HCT116 (cell line): ENCODE measurements around the gene FCHO1. TPM values are rescaled to one million over a fixed set of nuclear protein-coding genes. Genes with fewer than 3 reads are reported as not detected.

ENCODE experiments used
- ATAC-seq: fragments of 200-7000 bp; cut with Tn5 transposase; 2 replicates; pipeline ENCODE4 v1.9.1; 2020; ENCODE audit warnings: mild to moderate bottlenecking, moderate library complexity
- BruUV-seq: library from RNA; stranded (reverse); fragments of 400-500 nt; replicated peaks from 2 replicates; lab custom pipeline; 2021; lab: Mats Ljungman, UMichigan
- CTCF ChIA-PET: fragments of 300-600 bp; sonication (Branson Sonifier 250); formaldehyde crosslinking; loops from one replicate; lab custom pipeline; 2021; ENCODE audit warnings: antibody characterized with exemption; lab: Charles Lee
- POLR2A ChIA-PET: fragments of 300-600, 350-600 bp; sonication (Branson Sonifier 250); formaldehyde crosslinking; loops from one replicate; lab custom pipeline; 2021; ENCODE audit warnings: antibody characterized with exemption; lab: Charles Lee
- RAD21 ChIA-PET, 2 experiments: fragments of 300-600 bp; sonication (Branson Sonifier 250); formaldehyde crosslinking; loops; one replicate each; lab custom pipeline; 2023; ENCODE audit warnings: low total read pairs in 2 of 2; ENCODE audit not compliant: uncharacterized antibody in 2 of 2, unreplicated experiment in 2 of 2, low non-redundant PET in 1 of 2; lab: Charles Lee
- DNase-seq: peaks from one replicate; pipeline ENCODE4 v3.0.0-alpha.2; 2010; ENCODE audit warnings: low read depth, low spot score
- H2AFZ ChIP-seq: fragments of 200-600 bp; shearing (Covaris generic), sonication (generic); 2 replicates; pipeline ENCODE4 v1.6.1; 2017; ENCODE audit warnings: low read depth, mixed run types, mixed read lengths, antibody characterized with exemption, low read length; ENCODE audit not compliant: poor library complexity, severe bottlenecking
- H3K27ac ChIP-seq: 2 replicates; pipeline ENCODE4 v1.5.1; 2012; ENCODE audit warnings: low read depth, low read length
- H3K27me3 ChIP-seq: fragments of 200-600 bp; sonication (generic); 2 replicates; pipeline ENCODE4 v1.6.1; 2016; ENCODE audit warnings: mixed run types, low read length, mixed read lengths; ENCODE audit not compliant: insufficient read depth
- H3K36me3 ChIP-seq, 2 experiments: fragments of 200-500 bp in 1 of 2; fragments of 200-600 bp in 1 of 2; sonication (Bioruptor generic) in 1 of 2; sonication (generic) in 1 of 2; 2 replicates each; pipeline versions ENCODE4 v1.5.1 to v1.6.1; 2014 to 2016; ENCODE audit warnings: low read length in 2 of 2, inconsistent platforms in 1 of 2, mixed read lengths in 1 of 2, mixed run types in 1 of 2; ENCODE audit not compliant: insufficient read depth in 2 of 2, control insufficient read depth in 1 of 2
- H3K4me1 ChIP-seq, 2 experiments: fragments of 200-600 bp in 1 of 2; sonication (generic) in 1 of 2; 2 replicates each; pipeline versions ENCODE4 v1.5.1 to v1.6.1; 2012 to 2017; ENCODE audit warnings: low read length in 2 of 2, inconsistent platforms in 1 of 2, mild to moderate bottlenecking in 1 of 2, mixed read lengths in 1 of 2, mixed run types in 1 of 2, moderate library complexity in 1 of 2; ENCODE audit not compliant: insufficient read depth in 2 of 2, control insufficient read depth in 1 of 2
- H3K4me2 ChIP-seq: fragments of 200-600 bp; sonication (generic); 2 replicates; pipeline ENCODE4 v1.6.1; 2017; ENCODE audit warnings: mixed run types, low read length, mixed read lengths
- H3K4me3 ChIP-seq, 2 experiments: fragments of 200-600 bp in 1 of 2; sonication (generic) in 1 of 2; replicated peaks in 1 of 2; 2 replicates each; pipeline ENCODE4 v1.5.1; 2011 to 2016; ENCODE audit warnings: low read length in 2 of 2, control low read depth in 1 of 2, low read depth in 1 of 2, mild to moderate bottlenecking in 1 of 2, mixed read lengths in 1 of 2, mixed run types in 1 of 2
- H3K79me2 ChIP-seq: fragments of 200-600 bp; sonication (generic); 2 replicates; pipeline ENCODE4 v1.6.1; 2017; ENCODE audit warnings: mild to moderate bottlenecking, mixed run types, low read length, moderate library complexity, mixed read lengths; ENCODE audit not compliant: insufficient read depth
- H3K9ac ChIP-seq: fragments of 200-600 bp; sonication (generic); 2 replicates; pipeline ENCODE4 v1.6.1; 2016; ENCODE audit warnings: low read length, mixed read lengths
- H3K9me2 ChIP-seq: fragments of 200-600 bp; sonication (generic), shearing (Covaris generic); 2 replicates; pipeline ENCODE4 v1.6.1; 2017; ENCODE audit warnings: mixed run types, mild to moderate bottlenecking, moderate library complexity; ENCODE audit not compliant: insufficient read depth
- H3K9me3 ChIP-seq, 2 experiments: fragments of 200-500 bp in 1 of 2; fragments of 200-600 bp in 1 of 2; sonication (Bioruptor generic) in 1 of 2; sonication (generic) in 1 of 2; 2 replicates each; pipeline ENCODE4 v1.6.1; 2014 to 2017; ENCODE audit warnings: low read length in 2 of 2, mixed read lengths in 2 of 2, inconsistent platforms in 1 of 2, low read depth in 1 of 2, mild to moderate bottlenecking in 1 of 2, mixed run types in 1 of 2, moderate library complexity in 1 of 2; ENCODE audit not compliant: control insufficient read depth in 1 of 2, insufficient read depth in 1 of 2
- H4K20me1 ChIP-seq: fragments of 200-600 bp; sonication (generic), shearing (Covaris generic); 2 replicates; pipeline ENCODE4 v1.6.1; 2017; ENCODE audit warnings: mixed run types, mild to moderate bottlenecking, moderate library complexity; ENCODE audit not compliant: insufficient read depth
- ATF3 ChIP-seq: IDR thresholded peaks from 2 replicates; pipeline ENCODE4 v1.6.1; 2012
- CEBPB ChIP-seq: IDR thresholded peaks from 2 replicates; pipeline ENCODE4 v1.6.1; 2012; ENCODE audit warnings: low read depth
- CTCF ChIP-seq, 3 experiments: fragments of 200-600 bp in 1 of 3; sonication (generic) in 1 of 3; IDR thresholded peaks in 2 of 3; conservative IDR thresholded peaks in 1 of 3; 2 replicates each; pipeline ENCODE4 v1.5.1; 2012 to 2017; ENCODE audit warnings: low read depth in 2 of 3, low read length in 2 of 3, antibody characterized with exemption in 1 of 3, borderline replicate concordance in 1 of 3, control low read depth in 1 of 3, mild to moderate bottlenecking in 1 of 3, mixed read lengths in 1 of 3, mixed run types in 1 of 3, moderate library complexity in 1 of 3; ENCODE audit not compliant: insufficient read depth in 1 of 3
- ELF1 ChIP-seq: IDR thresholded peaks from 2 replicates; pipeline ENCODE4 v1.6.1; 2012; ENCODE audit warnings: low read depth, borderline replicate concordance
- EZH2phosphoT487 ChIP-seq: fragments of 200-600 bp; IDR thresholded peaks from 2 replicates; pipeline ENCODE4 v1.6.1; 2018; ENCODE audit warnings: antibody characterized with exemption, borderline replicate concordance
- FOSL1 ChIP-seq: IDR thresholded peaks from 2 replicates; pipeline ENCODE4 v1.6.1; 2012; ENCODE audit warnings: low read depth
- JUND ChIP-seq: IDR thresholded peaks from 2 replicates; pipeline ENCODE4 v1.6.1; 2012
- MAX ChIP-seq: IDR thresholded peaks from 2 replicates; pipeline ENCODE4 v1.6.1; 2012
- POLR2A ChIP-seq: IDR thresholded peaks from 2 replicates; pipeline ENCODE4 v1.7.0; 2011; ENCODE audit warnings: borderline replicate concordance; ENCODE audit not compliant: insufficient read depth, insufficient read length; ENCODE audit errors: extremely low read depth
- POLR2AphosphoS5 ChIP-seq: IDR thresholded peaks from 2 replicates; pipeline ENCODE4 v1.6.1; 2011; ENCODE audit warnings: mild to moderate bottlenecking, low read depth, low read length, moderate library complexity
- RAD21 ChIP-seq: IDR thresholded peaks from 2 replicates; pipeline ENCODE4 v1.6.1; 2012; ENCODE audit warnings: low read depth, mild to moderate bottlenecking
- REST ChIP-seq: IDR thresholded peaks from 2 replicates; pipeline ENCODE4 v1.6.1; 2012; ENCODE audit warnings: low read depth
- TCF7L2 ChIP-seq: IDR thresholded peaks from 2 replicates; pipeline ENCODE4 v1.7.0; 2011; ENCODE audit warnings: borderline replicate concordance, inconsistent platforms; ENCODE audit not compliant: insufficient read depth, insufficient read length; ENCODE audit errors: extremely low read depth
- ZFX ChIP-seq: fragments of 450-650 bp; IDR thresholded peaks from 2 replicates; pipeline ENCODE4 v1.6.1; 2017
- intact Hi-C: fragments of 100-400 bp; cut with micrococcal nuclease; formaldehyde crosslinking; loops from 2 replicates; pipeline ENCODE4 v1.10.0; 2022
- total RNA-seq: library from RNA; stranded (reverse); gene quantifications from one replicate; pipeline ENCODE4 v1.2.1, GENCODE V29; 2021; ENCODE audit not compliant: unreplicated experiment

Gene FCHO1
- total RNA-seq, 1 experiment from 2014 or later, result 28.1 TPM

- Histone ChIP-seq H3K27me3 (no peaks in the 10 kb centered on the region), H3K9ac (no peak overlapping the region), H3K9me3 (no peaks in the 10 kb centered on the region), H4K20me1 (no peaks in the 10 kb centered on the region), H3K4me1 (peaks cover 7 to 21% of the 10 kb centered on the region in 2 experiments; a peak in 3 of 4 replicates), H3K4me2 (no peak overlapping the region), H3K9me2 (no peaks in the 10 kb centered on the region), H3K27ac (no peak overlapping the region), H3K79me2 (no peaks in the 10 kb centered on the region), H2AFZ (no peak overlapping the region), H3K36me3 (no peaks in the 10 kb centered on the region), H3K4me3 (no peak overlapping the region)
- ChIA-PET POLR2A (no interaction called here), RAD21 (no interaction called here), CTCF (no interaction called here)
- no TSS peak for BruUV-seq
- intact Hi-C loops, result no loop called here
- ATAC-seq, result no peak
- no peak for TF ChIP-seq POLR2AphosphoS5
- TF ChIP-seq TCF7L2, result no peak
- no peak for TF ChIP-seq REST
- no peak for TF ChIP-seq ELF1
- TF ChIP-seq CEBPB, result no peak
- no peak for TF ChIP-seq CTCF (IDR thresholded peaks at IDR 0.05 in 2 of 3, conservative IDR thresholded peaks at IDR 0.05 in 1 of 3; ENCODE audit: borderline replicate concordance in 1 of 3, insufficient read depth in 1 of 3, low read depth in 2 of 3, low read length in 2 of 3)
- no peak for TF ChIP-seq JUND
- TF ChIP-seq FOSL1, result no peak
- no peak for TF ChIP-seq EZH2phosphoT487
- no peak for TF ChIP-seq ATF3
- TF ChIP-seq RAD21, result no peak
- TF ChIP-seq MAX, result no peak
- no peak for TF ChIP-seq ZFX
- no peak for TF ChIP-seq POLR2A
- DNase-seq, result no peak
These were observed 1.8 kb downstream of the FCHO1 start for GRCh38 chr19:17752865-17753639.
